SJCRH30 (cell line): ENCODE measurements around the gene CACNA2D3. TPM values are rescaled to one million over a fixed set of nuclear protein-coding genes. Genes with fewer than 3 reads are reported as not detected.
"Not testable (repeated sequence)": the region's sequence is repeated elsewhere in the genome, so short reads cannot be mapped to it uniquely, and the experiment has no call there.

ENCODE experiments used
- DNase-seq, 2 experiments: peaks; one replicate each; pipeline ENCODE4 v3.0.0-alpha.2; 2015 to 2020
- H3K27ac ChIP-seq: fragments of 250-450 bp; sonication (Bioruptor Pico); 2 replicates; pipeline ENCODE4 v1.5.1; 2020; ENCODE audit warnings: mild to moderate bottlenecking, moderate library complexity
- H3K27me3 ChIP-seq: fragments of 250-450 bp; sonication (Bioruptor Pico); 2 replicates; pipeline ENCODE4 v1.5.1; 2020; ENCODE audit warnings: mild to moderate bottlenecking, moderate library complexity
- H3K36me3 ChIP-seq: fragments of 250-450 bp; sonication (Bioruptor Pico); 2 replicates; pipeline ENCODE4 v1.5.1; 2020; ENCODE audit warnings: mild to moderate bottlenecking, moderate library complexity
- H3K4me1 ChIP-seq: fragments of 250-450 bp; sonication (Bioruptor Pico); 2 replicates; pipeline ENCODE4 v1.5.1; 2020; ENCODE audit warnings: mild to moderate bottlenecking, moderate library complexity
- H3K4me3 ChIP-seq: fragments of 250-450 bp; sonication (Bioruptor Pico); 2 replicates; pipeline ENCODE4 v1.5.1; 2020; ENCODE audit warnings: mild to moderate bottlenecking, moderate library complexity
- H3K9me3 ChIP-seq: fragments of 250-450 bp; sonication (Bioruptor Pico); replicated peaks from 2 replicates; pipeline ENCODE4 v1.5.1; 2020; ENCODE audit warnings: mild to moderate bottlenecking, moderate library complexity
- total RNA-seq: library from RNA; depleted of rRNA; stranded (reverse); fragments of >200 nt; shearing (Covaris generic); gene quantifications from 2 replicates; pipeline ENCODE4 v1.2.3, GENCODE V29; 2014; rRNA removed

CACNA2D3 gene
- 0.15 and 0.22 TPM in 2 replicates for total RNA-seq

DNA sequence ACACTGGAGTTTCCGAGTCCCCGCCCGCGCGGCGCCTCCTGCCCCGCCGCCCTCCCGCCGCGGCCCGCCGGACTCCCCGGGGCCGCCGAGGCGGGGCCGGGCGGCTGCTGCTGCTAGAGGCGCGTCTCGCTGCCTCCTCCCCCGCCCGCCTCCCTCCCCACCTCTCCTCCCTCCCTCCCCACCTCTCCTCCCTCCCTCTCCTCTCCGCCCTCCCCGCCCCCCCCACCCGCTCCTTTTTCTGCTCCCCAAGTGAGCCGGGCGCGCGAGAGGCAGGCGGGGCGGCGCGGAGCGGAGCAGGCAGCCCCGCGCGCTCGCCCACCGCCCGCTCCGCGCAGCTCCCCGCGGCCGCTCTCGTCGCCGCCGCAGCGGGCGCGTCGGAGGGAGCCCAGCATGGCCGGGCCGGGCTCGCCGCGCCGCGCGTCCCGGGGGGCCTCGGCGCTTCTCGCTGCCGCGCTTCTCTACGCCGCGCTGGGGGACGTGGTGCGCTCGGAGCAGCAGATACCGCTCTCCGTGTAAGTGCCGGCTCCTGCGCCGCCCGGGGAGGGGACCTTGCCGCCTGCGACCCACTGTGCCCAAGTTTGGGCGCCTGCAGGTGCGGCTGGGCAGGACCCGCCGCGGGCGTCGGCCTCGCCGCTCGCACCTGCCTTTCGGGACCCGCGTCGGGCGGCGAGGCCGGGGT, at the start of gene CACNA2D3:
CACNA2D3 (plus strand) TSS at position 229 of the 679 bp plus-strand sequence.
- Histone ChIP-seq H3K4me1 (no peaks in the 10 kb centered on the region), H3K27ac (no peak within 1 kb of the TSS), H3K36me3 (no peaks in the 10 kb centered on the region), H3K9me3 (no peaks in the 10 kb centered on the region), H3K27me3 (no peaks in the 10 kb centered on the region), H3K4me3 (no peak within 1 kb of the TSS)
- DNase-seq = no peak

DNA sequence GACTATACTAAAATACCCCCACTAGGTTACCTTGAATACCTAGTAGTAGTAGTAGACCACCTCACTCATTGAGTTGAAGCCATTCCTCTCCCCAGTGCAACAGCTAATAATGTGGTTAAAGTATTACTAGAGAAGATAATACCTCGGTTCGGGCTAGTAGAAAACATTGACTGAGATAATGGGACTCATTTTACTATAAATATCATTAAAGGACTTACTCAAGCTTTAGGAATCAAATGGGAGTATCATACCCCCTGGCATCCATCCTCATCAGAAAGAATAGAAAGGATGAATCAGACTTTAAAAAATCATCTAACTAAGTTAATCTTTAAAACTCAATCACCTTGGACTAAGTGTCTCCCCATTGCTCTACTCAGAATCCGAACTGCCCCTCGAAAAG, 49.0 kb upstream of the CACNA2D3 start:
- Histone ChIP-seq H3K27ac (no peak overlapping the region), H3K9me3 (no peaks in the 10 kb centered on the region), H3K4me1 (no peaks in the 10 kb centered on the region), H3K36me3 (no peaks in the 10 kb centered on the region), H3K27me3 (no peaks in the 10 kb centered on the region), H3K4me3 (no peak overlapping the region)
- no peak for DNase-seq

DNA sequence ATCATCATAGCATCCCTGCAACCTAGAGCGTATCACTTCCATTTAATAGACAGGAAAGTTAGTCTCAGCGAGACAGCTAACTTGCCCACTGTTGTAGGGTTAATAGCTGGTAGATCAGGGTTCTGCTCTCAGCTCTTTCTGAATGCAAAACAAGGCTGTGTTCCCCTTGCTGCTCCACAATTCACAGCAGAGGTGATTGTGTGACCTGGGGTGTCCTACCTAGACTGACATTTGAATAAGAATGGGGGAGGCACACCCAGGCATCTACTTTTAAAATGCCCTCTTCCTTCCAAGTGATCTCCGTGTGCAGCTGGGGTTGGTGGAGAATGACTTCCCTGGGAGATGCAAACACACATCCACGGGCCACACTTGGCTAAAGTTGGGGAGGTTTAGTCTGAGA, 43.0 kb upstream of the CACNA2D3 start:
- no peak for DNase-seq
- Histone ChIP-seq H3K27ac (no peak overlapping the region), H3K4me3 (no peak overlapping the region), H3K27me3 (no peaks in the 10 kb centered on the region), H3K36me3 (no peaks in the 10 kb centered on the region), H3K4me1 (no peaks in the 10 kb centered on the region), H3K9me3 (no peaks in the 10 kb centered on the region)

DNA sequence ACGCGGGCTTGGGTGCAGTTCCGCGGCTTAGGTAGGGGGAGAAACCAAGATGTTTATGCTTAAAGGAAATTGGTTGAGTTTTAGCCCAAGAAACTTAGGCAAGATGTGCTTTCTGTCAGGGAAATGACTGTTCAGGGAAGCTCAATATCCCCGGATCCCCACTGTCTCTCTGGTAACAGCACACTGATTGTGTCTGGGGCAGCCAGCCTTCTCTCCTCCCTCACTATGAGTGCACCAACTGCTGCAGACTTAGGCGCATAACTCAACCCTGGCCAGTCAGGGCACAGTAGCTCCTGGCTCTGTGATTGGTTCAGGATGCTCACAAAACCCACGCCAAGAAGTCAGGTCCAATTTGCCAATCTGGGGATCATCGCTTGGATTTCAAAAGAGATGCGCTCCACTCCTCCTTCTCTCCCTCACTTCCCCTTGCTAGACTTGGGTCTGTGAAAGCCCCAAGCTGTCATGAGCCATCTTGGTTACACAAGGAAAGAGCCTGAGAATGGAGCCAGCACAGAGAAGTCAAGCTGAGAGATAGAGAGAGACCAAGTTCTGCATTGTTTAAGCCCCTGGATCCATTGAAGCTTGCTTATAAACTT, 42.5 kb upstream of the CACNA2D3 start:
- H3K4me3 ChIP-seq = no peak overlapping the region
- H3K27ac ChIP-seq = no peak overlapping the region
- no peaks in the 10 kb centered on the region for H3K4me1 ChIP-seq
- no peak for DNase-seq
- no peaks in the 10 kb centered on the region for H3K36me3 ChIP-seq
- H3K9me3 ChIP-seq = no peaks in the 10 kb centered on the region
- H3K27me3 ChIP-seq = no peaks in the 10 kb centered on the region

DNA sequence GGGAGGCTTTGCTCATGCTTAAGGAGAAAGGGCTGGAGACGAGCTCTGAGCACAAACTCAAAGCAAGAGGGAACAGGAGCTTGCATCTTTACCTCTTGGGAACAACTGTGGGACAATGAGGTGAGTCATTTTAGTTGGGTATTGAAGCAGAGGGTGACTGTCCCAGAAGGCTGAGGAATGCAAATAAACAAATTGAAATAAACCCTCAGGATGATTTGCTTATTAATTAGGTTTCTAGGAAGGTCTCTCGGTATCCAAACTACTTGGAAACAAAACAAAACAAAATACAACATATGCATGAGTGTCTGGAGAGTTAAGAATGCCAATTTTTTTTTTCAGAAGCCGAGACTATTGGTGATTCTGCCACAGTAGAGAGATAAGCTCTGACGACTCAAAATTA, 38.4 kb upstream of the CACNA2D3 start:
- H3K4me1 ChIP-seq = no peaks in the 10 kb centered on the region
- H3K27me3 ChIP-seq = no peaks in the 10 kb centered on the region
- no peak overlapping the region for H3K4me3 ChIP-seq
- no peaks in the 10 kb centered on the region for H3K36me3 ChIP-seq
- DNase-seq = no peak
- no peak overlapping the region for H3K27ac ChIP-seq
- H3K9me3 ChIP-seq = no peaks in the 10 kb centered on the region

DNA sequence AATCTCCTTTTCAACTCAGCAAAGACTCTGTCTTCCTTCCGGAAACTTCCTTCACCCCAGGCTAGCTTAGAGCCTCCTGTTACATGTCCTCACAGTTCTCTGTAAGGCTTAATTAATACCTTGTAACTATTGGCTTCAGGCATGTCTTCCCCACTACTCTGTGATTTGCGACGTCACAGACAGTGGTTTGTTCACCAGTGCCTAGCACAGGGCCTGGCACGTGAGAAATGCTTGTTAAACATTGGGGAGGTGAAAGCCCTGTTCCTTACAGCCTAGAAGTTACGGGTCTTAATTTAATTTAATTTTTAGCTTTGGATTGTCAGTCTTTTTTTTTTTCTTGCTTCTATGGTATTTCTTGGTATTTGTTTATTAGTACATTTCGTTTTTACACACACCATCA, 36.4 kb upstream of the CACNA2D3 start:
- DNase-seq = no peak
- H3K36me3 ChIP-seq = no peaks in the 10 kb centered on the region
- H3K4me1 ChIP-seq = no peaks in the 10 kb centered on the region
- no peak overlapping the region for H3K27ac ChIP-seq
- no peaks in the 10 kb centered on the region for H3K9me3 ChIP-seq
- no peaks in the 10 kb centered on the region for H3K27me3 ChIP-seq
- H3K4me3 ChIP-seq = no peak overlapping the region

DNA sequence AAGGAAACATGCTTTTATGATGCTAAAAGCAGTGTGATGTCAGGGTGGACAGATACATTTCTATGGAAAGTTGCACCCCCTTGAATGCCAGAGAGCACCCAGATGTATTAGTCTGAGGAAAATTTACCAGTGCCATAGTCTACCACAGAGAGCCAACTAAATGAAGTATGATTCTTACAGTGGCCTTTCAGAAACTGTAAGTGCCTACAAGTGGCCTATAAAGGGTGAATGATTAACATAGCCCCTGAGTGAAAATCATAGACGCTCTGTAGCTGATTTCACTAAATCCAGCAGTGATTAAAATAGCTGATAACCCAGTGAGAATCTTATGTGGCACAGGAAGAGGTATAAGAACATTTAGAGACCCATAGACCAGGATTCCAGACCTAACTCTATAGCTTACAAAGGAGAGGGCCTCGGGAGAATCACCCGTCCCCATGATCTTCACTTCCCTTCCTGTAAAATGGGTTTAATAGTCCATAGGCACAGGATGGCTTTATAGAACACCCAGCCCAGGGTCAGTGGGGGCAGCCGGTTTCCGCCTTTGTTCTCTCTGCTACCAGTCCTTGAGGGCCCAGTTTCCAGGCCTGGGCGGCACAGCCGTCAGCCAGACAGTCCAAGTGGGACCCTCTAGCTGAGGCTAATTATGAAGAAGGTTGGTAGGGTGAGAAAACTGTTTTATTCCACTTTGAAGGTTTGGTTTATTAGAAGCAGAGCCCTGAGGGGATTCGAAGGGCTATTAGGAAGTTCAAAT, 35.5 kb upstream of the CACNA2D3 start:
- no peak for DNase-seq
- Histone ChIP-seq H3K27me3 (no peaks in the 10 kb centered on the region), H3K4me3 (no peak overlapping the region), H3K27ac (no peak overlapping the region), H3K4me1 (no peaks in the 10 kb centered on the region), H3K36me3 (no peaks in the 10 kb centered on the region), H3K9me3 (no peaks in the 10 kb centered on the region)

DNA sequence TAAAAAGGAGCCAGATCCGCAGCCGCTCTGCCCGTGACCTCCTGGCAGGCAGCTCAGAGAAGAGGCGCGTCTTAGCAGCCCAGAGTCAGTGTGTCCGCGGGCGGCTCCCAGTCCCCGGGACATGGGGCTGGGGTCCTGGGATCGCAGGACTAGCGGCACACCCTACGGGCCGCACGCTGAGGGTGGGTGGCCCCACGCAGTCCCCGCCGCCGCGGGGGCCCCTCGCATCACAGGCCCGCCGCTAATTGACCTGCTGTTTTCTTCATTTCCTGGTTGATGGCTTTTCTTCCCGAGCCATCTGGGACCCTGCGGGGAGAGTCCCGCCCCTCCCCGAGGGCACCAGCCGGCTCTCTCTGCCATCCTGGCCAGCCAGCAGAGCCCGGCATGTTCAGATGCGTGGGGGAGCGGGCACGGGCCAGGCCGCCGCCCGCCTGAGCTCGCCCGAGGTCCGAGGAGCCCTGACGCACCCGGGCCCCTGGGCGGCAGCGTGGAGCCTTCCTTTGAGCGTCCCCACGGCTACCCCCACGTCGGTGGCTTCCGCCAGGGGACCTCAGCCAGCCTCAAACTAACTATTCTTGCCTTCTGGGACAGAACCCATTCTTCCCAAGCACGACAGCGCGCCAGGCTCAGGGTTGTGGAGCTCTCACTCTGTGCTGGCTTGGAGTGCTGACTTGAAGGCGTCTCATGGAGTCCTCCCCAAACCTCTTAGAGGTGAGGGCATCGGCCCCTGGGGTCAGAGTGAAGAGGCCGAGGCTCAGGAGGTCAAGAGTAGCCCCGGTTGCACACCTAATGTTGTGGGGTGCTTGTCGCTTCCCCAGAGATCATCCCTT, 34.6 kb upstream of the CACNA2D3 start:
- Histone ChIP-seq H3K27me3 (no peaks in the 10 kb centered on the region), H3K4me1 (no peaks in the 10 kb centered on the region), H3K4me3 (no peak overlapping the region), H3K9me3 (no peaks in the 10 kb centered on the region), H3K36me3 (no peaks in the 10 kb centered on the region), H3K27ac (no peak overlapping the region)
- no peak for DNase-seq

DNA sequence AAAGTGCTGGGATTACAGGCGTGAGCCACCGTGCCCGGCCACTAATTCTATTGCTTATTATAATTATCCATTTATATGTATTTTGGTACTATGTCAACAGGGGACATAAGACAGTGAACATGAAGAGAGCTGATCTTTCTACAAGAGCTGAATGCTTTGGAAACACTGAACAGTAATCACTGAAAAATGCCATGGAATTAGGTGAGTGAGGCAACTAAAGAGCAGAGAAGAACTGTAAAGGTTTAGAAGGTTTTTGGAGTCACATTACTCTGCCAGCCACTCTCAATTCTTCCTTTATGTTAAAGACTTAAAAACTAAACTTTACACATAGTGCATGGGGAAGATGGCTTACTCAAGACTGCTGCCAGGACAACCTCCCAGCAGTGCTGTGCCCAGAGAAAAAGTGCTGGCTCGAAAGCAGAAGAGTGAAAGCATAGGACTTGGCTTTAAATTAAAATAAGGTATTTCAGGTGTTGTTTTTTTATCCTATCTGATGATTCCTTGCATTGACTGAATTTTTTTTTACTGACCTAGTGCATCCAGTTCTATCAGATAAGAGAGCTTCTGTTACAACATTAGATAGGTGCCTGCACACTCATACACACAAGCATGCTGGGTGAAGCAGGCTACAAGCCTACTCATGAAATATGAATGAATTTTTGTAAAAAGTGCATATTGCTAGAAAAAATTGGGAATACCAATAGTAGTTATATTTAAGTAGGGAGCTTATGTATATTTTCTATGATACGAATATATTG, 28.7 kb upstream of the CACNA2D3 start:
- H3K4me1 ChIP-seq = no peaks in the 10 kb centered on the region
- no peak overlapping the region for H3K4me3 ChIP-seq
- DNase-seq = no peak
- H3K9me3 ChIP-seq = no peaks in the 10 kb centered on the region
- no peaks in the 10 kb centered on the region for H3K36me3 ChIP-seq
- H3K27ac ChIP-seq = no peak overlapping the region
- H3K27me3 ChIP-seq = no peaks in the 10 kb centered on the region

DNA sequence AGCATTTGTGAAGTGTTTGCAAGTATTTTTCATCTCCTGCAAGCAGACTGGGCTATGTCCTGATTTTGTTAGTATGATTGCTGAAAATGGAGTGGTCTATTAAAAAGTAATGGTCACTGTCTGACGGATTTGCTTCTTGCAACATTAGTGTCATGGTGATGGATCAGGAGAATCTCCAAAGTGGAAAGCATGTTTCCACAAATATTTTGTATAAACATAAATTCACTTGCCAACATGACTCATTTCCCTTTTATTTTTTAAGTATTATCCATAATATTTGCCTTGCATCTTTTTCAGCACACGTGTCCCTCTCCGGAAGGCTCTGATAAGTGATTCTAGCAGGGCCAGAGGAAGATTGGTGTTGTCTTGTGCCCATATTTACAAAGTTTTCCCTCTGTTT, 27.4 kb upstream of the CACNA2D3 start:
- H3K36me3 ChIP-seq = no peaks in the 10 kb centered on the region
- H3K4me1 ChIP-seq = no peaks in the 10 kb centered on the region
- no peak overlapping the region for H3K27ac ChIP-seq
- no peak for DNase-seq
- no peak overlapping the region for H3K4me3 ChIP-seq
- no peaks in the 10 kb centered on the region for H3K9me3 ChIP-seq
- H3K27me3 ChIP-seq = no peaks in the 10 kb centered on the region

DNA sequence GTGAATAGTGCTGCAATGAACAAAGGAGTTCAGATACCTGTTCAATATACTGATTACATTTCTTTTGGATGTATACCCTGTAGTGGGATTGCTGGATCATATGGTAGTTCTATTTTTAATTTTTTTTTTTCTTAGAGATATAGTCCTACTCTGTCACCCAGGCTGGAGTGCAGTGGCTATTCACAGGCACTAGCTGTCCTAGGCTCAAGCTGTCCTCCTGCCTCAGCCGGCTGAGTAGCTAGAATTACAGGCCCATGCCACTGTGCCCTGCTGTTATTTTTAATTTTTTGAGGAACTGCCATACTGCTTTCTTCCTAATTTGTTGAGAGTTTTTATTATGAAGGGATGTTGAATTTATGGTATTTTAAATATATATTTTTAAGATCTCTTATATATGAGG, 23.0 kb upstream of the CACNA2D3 start:
- DNase-seq = no peak
- Histone ChIP-seq H3K4me3 (no peak overlapping the region), H3K36me3 (no peaks in the 10 kb centered on the region), H3K27ac (no peak overlapping the region), H3K27me3 (no peaks in the 10 kb centered on the region), H3K4me1 (no peaks in the 10 kb centered on the region), H3K9me3 (no peaks in the 10 kb centered on the region)

DNA sequence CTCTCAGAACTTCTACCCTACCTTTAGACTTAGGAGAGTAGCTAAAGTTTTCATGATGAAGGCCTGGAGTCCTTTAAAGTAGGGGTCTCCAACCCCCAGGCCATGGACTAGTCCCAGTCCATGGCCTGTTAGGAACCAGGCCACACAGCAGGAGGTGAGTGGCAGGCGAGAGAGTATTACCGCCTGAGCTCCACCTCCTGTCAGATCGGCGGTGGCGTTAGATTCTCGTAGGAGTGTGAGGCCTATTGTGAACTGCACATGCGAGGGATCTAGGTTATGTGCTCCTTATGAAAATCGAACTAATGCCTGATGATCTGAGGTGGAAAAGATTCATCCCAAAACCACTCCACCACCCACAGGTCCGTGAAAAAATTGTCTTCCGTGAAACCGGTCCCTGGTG, 18.3 kb upstream of the CACNA2D3 start:
- no peaks in the 10 kb centered on the region for H3K9me3 ChIP-seq

DNA sequence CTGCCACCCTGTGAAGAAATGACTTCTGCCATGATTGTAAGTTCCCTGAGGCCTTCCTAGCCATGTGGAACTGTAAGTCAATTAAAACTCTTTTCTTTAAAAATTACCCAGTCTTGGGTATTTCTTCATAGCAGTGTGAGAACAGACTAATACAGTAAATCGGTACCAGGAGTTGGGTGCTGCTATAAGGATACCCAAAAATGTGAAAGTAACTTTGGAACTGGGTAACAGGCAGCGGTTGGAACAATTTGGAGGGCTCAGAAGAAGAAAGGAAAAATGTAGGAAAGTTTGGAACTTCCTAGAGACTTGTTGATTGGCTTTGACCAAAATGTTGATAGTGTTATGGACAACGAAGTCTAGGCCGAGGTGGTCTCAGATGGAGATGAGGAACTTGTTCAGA, 6.2 kb upstream of the CACNA2D3 start:
- DNase-seq, H3K27ac ChIP-seq, H3K4me1 ChIP-seq, H3K36me3 ChIP-seq, H3K27me3 ChIP-seq, H3K9me3 ChIP-seq, H3K4me3 ChIP-seq: not testable (repeated sequence)

More for the DNA sequence above, 18.3 kb upstream of the CACNA2D3 start:
- DNase-seq = no peak
- H3K36me3 ChIP-seq = no peaks in the 10 kb centered on the region
- H3K4me1 ChIP-seq = no peaks in the 10 kb centered on the region
- H3K4me3 ChIP-seq = no peak overlapping the region
- no peaks in the 10 kb centered on the region for H3K27me3 ChIP-seq
- H3K27ac ChIP-seq = no peak overlapping the region

DNA sequence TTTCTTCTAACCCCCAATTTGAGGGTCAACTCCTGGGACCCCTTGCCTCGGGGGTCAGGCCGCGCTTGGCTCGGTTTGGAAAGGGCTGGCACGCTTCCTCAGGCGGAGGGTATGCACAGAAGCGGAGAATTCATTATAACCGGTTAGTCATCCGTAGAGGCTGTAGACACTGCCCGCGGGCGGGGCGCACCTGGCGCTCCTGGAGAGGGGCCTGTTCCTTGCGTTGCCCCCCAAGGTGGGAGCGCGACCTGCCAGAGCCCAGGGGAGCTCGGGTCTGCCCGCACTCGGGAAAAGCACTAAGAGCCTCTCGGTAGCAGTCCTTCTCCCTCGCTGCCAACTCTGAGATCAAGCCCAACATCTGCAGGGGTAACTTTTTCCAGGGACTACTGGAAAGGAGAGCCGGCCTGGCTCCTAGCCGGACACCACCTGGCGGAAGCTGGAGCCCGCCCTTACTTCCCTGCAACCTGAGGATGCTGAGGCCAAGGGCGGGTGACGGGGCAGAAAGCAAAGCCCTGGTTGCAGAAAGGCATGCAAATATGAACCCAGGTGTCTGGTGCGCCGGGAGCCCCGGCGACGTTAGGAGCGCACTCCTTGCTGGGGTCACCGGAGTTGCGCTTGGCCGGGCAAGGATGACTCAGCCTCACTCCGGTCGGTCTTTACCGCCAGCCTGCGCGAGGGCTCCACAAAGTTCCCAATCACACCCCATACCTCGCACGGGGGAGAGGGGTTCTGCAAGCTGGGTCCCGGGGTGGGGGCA, 1.5 kb upstream of the CACNA2D3 start:
- Histone ChIP-seq H3K4me1 (no peaks in the 10 kb centered on the region), H3K9me3 (no peaks in the 10 kb centered on the region), H3K27ac (no peak overlapping the region), H3K4me3 (no peak overlapping the region), H3K36me3 (no peaks in the 10 kb centered on the region), H3K27me3 (no peaks in the 10 kb centered on the region)
- DNase-seq = no peak
